MCF 10A (cell line): ENCODE results near the gene FANCD2. TPM values are rescaled to one million over a fixed set of nuclear protein-coding genes. Genes with fewer than 3 reads are reported as not detected.
A peak's percentile ranks its signal among the peaks of the same experiment; 100 is the strongest.

Experiments used
- BruUV-seq: library from RNA; stranded (reverse); fragments of 400-500 nt; replicated peaks from 2 replicates; lab custom pipeline; 2021; lab: Mats Ljungman, UMichigan
- CTCF ChIA-PET: fragments of 300-600 bp; sonication (Branson Sonifier 250); formaldehyde crosslinking; extraction: SDS; loops from one replicate; lab custom pipeline; 2021; ENCODE audit warnings: antibody characterized with exemption, inconsistent platforms; lab: Yijun Ruan, JAX
- POLR2A ChIA-PET: fragments of 300-600, 350-650 bp; sonication (Branson Sonifier 250); formaldehyde crosslinking; extraction: SDS; loops from one replicate; lab custom pipeline; 2020; ENCODE audit warnings: antibody characterized with exemption, inconsistent platforms; lab: Yijun Ruan, JAX
- DNase-seq: peaks from one replicate; pipeline ENCODE4 v3.0.0-alpha.2; 2018; ENCODE audit not compliant: unreplicated experiment
- H3K27ac Mint-ChIP-seq: one replicate; pipeline ENCODE4 v1.8.0; 2022; ENCODE audit warnings: mild to moderate bottlenecking, low read depth, mixed read lengths; ENCODE audit not compliant: unreplicated experiment
- H3K27me3 Mint-ChIP-seq: one replicate; pipeline ENCODE4 v1.8.0; 2022; ENCODE audit warnings: mixed read lengths; ENCODE audit not compliant: insufficient read depth, unreplicated experiment
- H3K36me3 Mint-ChIP-seq: one replicate; pipeline ENCODE4 v1.8.0; 2022; ENCODE audit warnings: mild to moderate bottlenecking, moderate library complexity, mixed read lengths; ENCODE audit not compliant: insufficient read depth, unreplicated experiment
- H3K4me1 Mint-ChIP-seq: one replicate; pipeline ENCODE4 v1.8.0; 2022; ENCODE audit warnings: mixed read lengths; ENCODE audit not compliant: insufficient read depth, unreplicated experiment
- H3K4me3 Mint-ChIP-seq: one replicate; pipeline ENCODE4 v1.8.0; 2022; ENCODE audit warnings: mild to moderate bottlenecking, moderate library complexity, mixed read lengths; ENCODE audit not compliant: unreplicated experiment
- H3K9me3 Mint-ChIP-seq: one replicate; pipeline ENCODE4 v1.8.0; 2022; ENCODE audit warnings: mixed read lengths; ENCODE audit not compliant: unreplicated experiment
- intact Hi-C: fragments of 100-400 bp; cut with micrococcal nuclease; formaldehyde crosslinking; loops from 2 replicates; pipeline ENCODE4 v1.14.1; 2022
- total RNA-seq: library from RNA; stranded (reverse); gene quantifications from 2 replicates; pipeline ENCODE4 v1.2.3, GENCODE V29; 2022
- TF ChIP-seq, protein P1 (sequence below): fragments of 200-600 bp; IDR thresholded peaks from one replicate; pipeline ENCODE4 v1.8.0; 2022; ENCODE audit warnings: antibody characterized with exemption, mild to moderate bottlenecking; ENCODE audit not compliant: unreplicated experiment

Gene FANCD2
- total RNA-seq, 1 experiment from 2014 or later: 24.6 TPM

DNA sequence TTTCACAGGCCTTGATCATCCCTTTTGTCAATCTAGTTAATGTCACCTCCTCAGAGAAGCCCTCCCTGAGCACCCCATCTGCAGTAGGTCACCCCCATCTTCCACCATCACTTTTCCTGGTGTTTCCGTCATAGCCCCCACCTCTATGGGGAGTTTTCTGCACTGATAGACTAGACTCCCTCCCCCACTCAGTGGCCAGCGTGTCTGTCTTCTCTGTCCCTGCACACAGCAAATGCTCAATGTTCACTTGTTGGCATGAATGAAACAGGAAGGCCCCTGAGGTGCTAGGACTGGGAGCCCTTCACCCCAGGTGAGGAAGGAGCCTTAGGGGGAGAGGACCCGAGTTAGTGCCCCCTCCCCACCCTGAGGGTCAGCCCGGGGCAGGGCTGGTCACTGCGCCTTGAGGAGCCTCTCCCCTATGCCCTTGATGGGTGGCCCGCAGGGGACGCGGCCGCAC, 15.8 kb upstream of the FANCD2 start:
- no TSS peak for BruUV-seq
- H3K27ac Mint-ChIP-seq: no peak overlapping the region

DNA sequence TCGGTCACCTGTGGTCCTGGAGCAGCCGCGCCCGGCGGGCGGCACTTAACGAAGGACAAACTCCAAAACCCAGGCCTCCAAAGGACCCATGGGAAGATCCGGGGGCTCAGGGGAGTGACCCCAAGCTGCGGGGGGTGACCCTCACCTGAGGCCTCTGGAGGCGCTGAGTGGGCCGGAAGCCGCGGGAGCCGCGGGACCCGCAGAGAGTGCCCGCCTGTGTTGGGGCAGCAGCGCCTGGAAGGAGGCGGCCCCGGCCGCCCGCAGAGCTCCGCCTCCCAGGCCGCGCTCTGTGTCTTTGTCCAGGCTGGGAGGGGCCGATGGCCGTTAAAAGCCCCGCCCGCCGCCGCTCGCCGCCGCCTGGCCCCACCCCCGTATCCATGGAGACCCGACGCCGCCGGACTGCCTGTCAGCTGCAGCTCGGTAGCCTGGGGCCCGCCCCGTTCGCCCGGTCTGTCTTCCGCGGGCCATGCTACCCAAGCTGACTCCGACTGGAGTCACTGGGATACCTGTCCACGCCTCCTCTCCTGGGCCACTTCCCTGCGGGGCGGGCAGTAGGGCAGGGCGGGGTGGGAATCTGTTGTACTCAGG, 15.3 kb upstream of the FANCD2 start:
- intact Hi-C loops: no loop called here
- ChIA-PET POLR2A (interaction anchor here (0.5 to 1.9 kb wide), 9 partner anchors 15 to 218 kb away, joined by 3 to 14 read pairs (median 4); partner anchors contain the start of genes ARPC4, EMC3, FANCD2 and TADA3), CTCF (interaction anchor here (1.0 kb wide), 1 partner anchor 11 kb away, joined by 4 read pairs; no protein-coding TSS in a partner anchor)
- H3K36me3 Mint-ChIP-seq: peaks cover 12% of the 10 kb centered on the region
- DNase-seq: peak; percentile 91
- no peak overlapping the region for H3K27ac Mint-ChIP-seq
- H3K4me3 Mint-ChIP-seq: peak overlapping the region; percentile 69
- BruUV-seq: no TSS peak
- no peaks in the 10 kb centered on the region for H3K9me3 Mint-ChIP-seq
- TF ChIP-seq, protein P1, sequence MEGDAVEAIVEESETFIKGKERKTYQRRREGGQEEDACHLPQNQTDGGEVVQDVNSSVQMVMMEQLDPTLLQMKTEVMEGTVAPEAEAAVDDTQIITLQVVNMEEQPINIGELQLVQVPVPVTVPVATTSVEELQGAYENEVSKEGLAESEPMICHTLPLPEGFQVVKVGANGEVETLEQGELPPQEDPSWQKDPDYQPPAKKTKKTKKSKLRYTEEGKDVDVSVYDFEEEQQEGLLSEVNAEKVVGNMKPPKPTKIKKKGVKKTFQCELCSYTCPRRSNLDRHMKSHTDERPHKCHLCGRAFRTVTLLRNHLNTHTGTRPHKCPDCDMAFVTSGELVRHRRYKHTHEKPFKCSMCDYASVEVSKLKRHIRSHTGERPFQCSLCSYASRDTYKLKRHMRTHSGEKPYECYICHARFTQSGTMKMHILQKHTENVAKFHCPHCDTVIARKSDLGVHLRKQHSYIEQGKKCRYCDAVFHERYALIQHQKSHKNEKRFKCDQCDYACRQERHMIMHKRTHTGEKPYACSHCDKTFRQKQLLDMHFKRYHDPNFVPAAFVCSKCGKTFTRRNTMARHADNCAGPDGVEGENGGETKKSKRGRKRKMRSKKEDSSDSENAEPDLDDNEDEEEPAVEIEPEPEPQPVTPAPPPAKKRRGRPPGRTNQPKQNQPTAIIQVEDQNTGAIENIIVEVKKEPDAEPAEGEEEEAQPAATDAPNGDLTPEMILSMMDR: no peak
- H3K27me3 Mint-ChIP-seq: no peaks in the 10 kb centered on the region
- H3K4me1 Mint-ChIP-seq: peaks cover 15% of the 10 kb centered on the region

More for the DNA sequence above, 15.8 kb upstream of the FANCD2 start:
- Mint-ChIP-seq H3K9me3 (no peaks in the 10 kb centered on the region), H3K4me3 (peak overlapping the region; percentile 69), H3K27me3 (no peaks in the 10 kb centered on the region), H3K4me1 (peaks cover 12% of the 10 kb centered on the region), H3K36me3 (peaks cover 12% of the 10 kb centered on the region)
- intact Hi-C loops: no loop called here
- ChIA-PET POLR2A (interaction anchor here (0.5 to 1.9 kb wide), 8 partner anchors 15 to 113 kb away, joined by 3 to 14 read pairs (median 4); partner anchors contain the start of genes EMC3 and FANCD2), CTCF (interaction anchor here (1.0 kb wide), 1 partner anchor 12 kb away, joined by 4 read pairs; no protein-coding TSS in a partner anchor)
- DNase-seq: peak; percentile 5
- TF ChIP-seq, protein P1: no peak

DNA sequence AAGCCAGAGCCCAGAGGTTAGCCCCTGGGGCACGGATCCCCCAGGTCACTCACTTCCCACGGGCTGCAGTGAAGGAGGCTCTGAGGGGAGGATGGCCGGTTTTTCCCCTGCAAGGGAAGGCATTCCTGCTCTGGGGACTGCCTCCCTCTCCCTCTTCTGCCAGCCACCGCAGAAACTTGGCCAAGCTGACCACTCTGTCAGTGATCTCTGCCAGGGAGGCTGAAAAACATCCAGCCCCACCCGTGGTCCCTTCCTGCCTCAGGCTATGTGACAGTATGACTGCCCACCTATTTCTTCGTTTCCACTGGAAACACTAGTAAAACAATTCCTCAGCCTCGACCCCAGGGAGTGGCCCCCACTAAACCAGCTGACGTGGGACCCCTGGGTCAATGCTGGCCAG, 14.6 kb upstream of the FANCD2 start:
- H3K27me3 Mint-ChIP-seq: no peaks in the 10 kb centered on the region
- no TSS peak for BruUV-seq
- TF ChIP-seq, protein P1: no peak
- peaks cover 12% of the 10 kb centered on the region for H3K36me3 Mint-ChIP-seq
- H3K9me3 Mint-ChIP-seq: no peaks in the 10 kb centered on the region
- H3K4me3 Mint-ChIP-seq: peak overlapping the region; percentile 69
- peaks cover 15% of the 10 kb centered on the region for H3K4me1 Mint-ChIP-seq
- no peak overlapping the region for H3K27ac Mint-ChIP-seq
- POLR2A ChIA-PET: interaction anchor here (0.6 to 1.9 kb wide), 9 partner anchors 14 to 219 kb away, joined by 3 to 14 read pairs (median 4); partner anchors contain the start of genes ARPC4, EMC3, FANCD2 and TADA3
- intact Hi-C loops: no loop called here
- CTCF ChIA-PET: no interaction called here
- no peak for DNase-seq

DNA sequence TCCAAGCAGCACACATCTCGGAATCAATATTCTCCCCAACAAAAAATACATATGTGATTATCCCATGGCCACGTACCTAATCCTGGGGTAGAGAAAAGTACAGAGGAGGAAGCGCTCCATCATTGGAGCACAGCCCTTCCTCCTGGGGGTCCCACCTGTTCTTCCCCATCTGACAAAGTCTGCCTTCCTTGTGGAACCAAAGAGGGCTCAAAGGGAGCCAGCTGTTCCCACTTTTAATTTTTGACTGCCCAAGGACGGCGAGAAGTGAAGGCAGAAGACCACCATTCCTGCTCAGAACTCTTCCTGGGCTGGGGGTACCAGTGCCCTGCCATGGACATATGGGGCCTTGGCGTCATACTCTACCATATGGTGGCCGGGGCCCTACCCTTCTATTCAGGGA, 14.1 kb upstream of the FANCD2 start:
- BruUV-seq: no TSS peak
- Mint-ChIP-seq H3K27me3 (no peaks in the 10 kb centered on the region), H3K4me1 (peaks cover 15% of the 10 kb centered on the region), H3K27ac (no peak overlapping the region), H3K9me3 (no peaks in the 10 kb centered on the region), H3K4me3 (peak overlapping the region; percentile 69), H3K36me3 (peaks cover 12% of the 10 kb centered on the region)
- POLR2A ChIA-PET: interaction anchor here (0.6 to 1.9 kb wide), 5 partner anchors 12 to 112 kb away, joined by 3 to 4 read pairs (median 3); partner anchors contain the start of genes EMC3 and FANCD2
- TF ChIP-seq, protein P1: no peak
- DNase-seq: no peak
- CTCF ChIA-PET: interaction anchor here (0.7 to 0.8 kb wide), 2 partner anchors 78 to 219 kb away, joined by 3 to 4 read pairs; partner anchors contain the start of genes ARPC4 and CRELD1
- intact Hi-C loops: no loop called here
